ENCODE results near the gene NSD1. TPM values are rescaled to one million over a fixed set of nuclear protein-coding genes. Genes with fewer than 3 reads are reported as not detected.

Gene NSD1
- total RNA-seq, 4 donors from 2014 or later, result 61.9 to 114 (median 73.9) TPM

GRCh38 chr5:177130211-177131018, 3.2 kb upstream of the NSD1 start:
- peaks cover 17 to 31% of the 10 kb centered on the region in 2 donors for H3K4me1 ChIP-seq
- H3K27ac ChIP-seq, result no peak overlapping the region
- intact Hi-C loops (cut with DNase I), result no loop called here
- TF ChIP-seq POLR2A (IDR thresholded peaks at IDR 0.05) (no peak), CTCF (IDR thresholded peaks at IDR 0.05) (no peak)
- H3K27me3 ChIP-seq, result no peaks in the 10 kb centered on the region
- peaks cover 4% of the 10 kb centered on the region in 2 donors for H3K36me3 ChIP-seq
- WGBS, 2 donors, result 87 to 91% methylated on average over 5 of the region's 5 CpGs
- DNase-seq, result no peak
- no peak overlapping the region for H3K4me3 ChIP-seq (replicated peaks in 1 of 3)
- no peaks in the 10 kb centered on the region for H3K9me3 ChIP-seq

- H3K9me3 ChIP-seq, result no peaks in the 10 kb centered on the region
- TF ChIP-seq CTCF (IDR thresholded peaks at IDR 0.05), result no peak
- TF ChIP-seq POLR2A (IDR thresholded peaks at IDR 0.05), result no peak
- no peak overlapping the region for H3K27ac ChIP-seq
Measured at GRCh38 chr5:177131019-177131320, 2.6 kb upstream of the NSD1 start.

GRCh38 chr5:177131352-177132135, 2.0 kb upstream of the NSD1 start:
- TF ChIP-seq POLR2A (IDR thresholded peaks at IDR 0.05), result no peak
- no peak for TF ChIP-seq CTCF (IDR thresholded peaks at IDR 0.05)
- no peaks in the 10 kb centered on the region for H3K27me3 ChIP-seq
- DNase-seq, result peak in 1 of 2 donors; percentile 17
- no peaks in the 10 kb centered on the region for H3K9me3 ChIP-seq
- H3K27ac ChIP-seq, result peak overlapping the region in 2 of 3 donors; percentile 96 to 100
- H3K4me1 ChIP-seq, result peaks cover 28 to 40% of the 10 kb centered on the region in 2 donors
- intact Hi-C loops (cut with DNase I), result no loop called here
- WGBS, 2 donors, result 78 to 94% methylated on average over 18 to 25 of the region's 31 CpGs
- no peak overlapping the region for H3K4me3 ChIP-seq (replicated peaks in 1 of 3)
- peaks cover 9 to 10% of the 10 kb centered on the region in 2 donors for H3K36me3 ChIP-seq

More at GRCh38 chr5:177131019-177131320, 2.6 kb upstream of the NSD1 start:
- no peaks in the 10 kb centered on the region for H3K27me3 ChIP-seq
- peaks cover 22 to 37% of the 10 kb centered on the region in 2 donors for H3K4me1 ChIP-seq
- no peak overlapping the region for H3K4me3 ChIP-seq (replicated peaks in 1 of 3)
- no peak for DNase-seq
- intact Hi-C loops (cut with DNase I), result no loop called here
- H3K36me3 ChIP-seq, result peaks cover 9% of the 10 kb centered on the region in 2 donors
- 83 to 89% methylated on average over 2 of the region's 2 CpGs for WGBS, 2 donors

GRCh38 chr5:177132136-177133095, 1.2 kb upstream of the NSD1 start:
- H3K27me3 ChIP-seq, result no peaks in the 10 kb centered on the region
- TF ChIP-seq POLR2A (IDR thresholded peaks at IDR 0.05), result peak in 1 of 2 donors; percentile 8
- TF ChIP-seq CTCF (IDR thresholded peaks at IDR 0.05), result no peak
- no peaks in the 10 kb centered on the region for H3K9me3 ChIP-seq
- H3K4me3 ChIP-seq (replicated peaks in 1 of 3), result peak overlapping the region; percentile 1 to 88 (median 41)
- peaks cover 9 to 10% of the 10 kb centered on the region in 2 donors for H3K36me3 ChIP-seq
- intact Hi-C loops (cut with DNase I), result no loop called here
- H3K27ac ChIP-seq, result peak overlapping the region; percentile 96 to 100 (median 97)
- peak; percentile 33 to 44 for DNase-seq
- peaks cover 30 to 42% of the 10 kb centered on the region in 2 donors for H3K4me1 ChIP-seq
- WGBS, 2 donors, result 0 to 9% methylated on average over 8 to 12 of the region's 100 CpGs

All from thyroid gland (tissue), 4 donors.